Lower lobe of right lung (tissue), 2 donors: ENCODE results near the gene MAGI1. TPM values are rescaled to one million over a fixed set of nuclear protein-coding genes. Genes with fewer than 3 reads are reported as not detected.
A peak's percentile ranks its signal among the peaks of the same experiment; 100 is the strongest.

Source experiments
- ATAC-seq, 2 donors: fragments of 200-7000 bp; cut with Tn5 transposase; one replicate each; pipeline ENCODE4 v1.9.1; 2020 to 2022; ENCODE audit warnings: mild to moderate bottlenecking in 2 of 2, moderate library complexity in 2 of 2
- DNase-seq: peaks from one replicate; pipeline ENCODE4 v3.0.0-alpha.2; 2020
- H3K27ac ChIP-seq: fragments of 200-600 bp; one replicate; pipeline ENCODE4 v1.8.0; 2022
- H3K27me3 ChIP-seq: fragments of 200-600 bp; one replicate; pipeline ENCODE4 v1.8.0; 2022; ENCODE audit warnings: low read depth
- H3K36me3 ChIP-seq: fragments of 200-600 bp; one replicate; pipeline ENCODE4 v1.8.0; 2022; ENCODE audit warnings: mild to moderate bottlenecking
- H3K4me1 ChIP-seq: fragments of 200-600 bp; one replicate; pipeline ENCODE4 v1.8.0; 2022
- H3K4me3 ChIP-seq: fragments of 200-600 bp; one replicate; pipeline ENCODE4 v1.8.0; 2022; ENCODE audit warnings: mild to moderate bottlenecking
- H3K9me3 ChIP-seq: fragments of 200-600 bp; one replicate; pipeline ENCODE4 v1.8.0; 2022
- intact Hi-C: fragments of 100-400 bp; cut with DNase I; formaldehyde crosslinking; loops from one replicate; pipeline ENCODE4 v1.11.0; 2022
- total RNA-seq: library from RNA; stranded (reverse); fragmentation: NEBNext Ultra II Directional; extraction: Animal tissue kit (Norgen Biotek cat#: 25700); gene quantifications from one replicate; pipeline ENCODE4 v1.2.1, GENCODE V29; 2021
- TF ChIP-seq, protein P1 (sequence below): fragments of 200-600 bp; IDR thresholded peaks from one replicate; pipeline ENCODE4 v1.8.0; 2022; ENCODE audit warnings: antibody characterized with exemption, mild to moderate bottlenecking
- donor health status: DM: no; HTN: yes; CAD: no; lungs with severe emphysema.

MAGI1 gene
- total RNA-seq, 1 donor from 2014 or later, result 35.5 TPM

- no peaks in the 10 kb centered on the region for H3K9me3 ChIP-seq
- ATAC-seq, result no peak
Observed at GRCh38 chr3:65396078-65396477, 642.6 kb downstream of the MAGI1 start.

DNA sequence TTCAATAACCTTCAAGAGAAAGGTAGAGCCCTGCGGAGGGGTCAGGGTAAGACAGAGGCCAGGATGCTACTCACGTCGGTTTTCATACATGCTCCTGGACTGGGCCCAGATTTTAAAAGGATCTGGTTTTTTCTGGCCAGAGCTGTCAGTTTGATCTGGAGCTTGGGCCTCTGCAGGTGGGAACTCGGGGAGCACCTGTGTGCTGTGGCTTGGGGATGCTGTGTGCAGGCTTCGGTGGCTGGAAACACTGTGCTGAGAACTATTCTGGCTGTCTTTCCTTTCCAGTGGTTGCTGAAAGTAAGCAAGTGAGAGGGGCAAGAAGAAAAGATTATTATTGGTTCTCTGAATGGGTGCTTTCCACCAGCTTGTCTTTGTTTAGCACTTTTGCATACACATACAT, 647.6 kb downstream of the MAGI1 start:
- intact Hi-C loops, result no loop called here
- ATAC-seq (no peak), DNase-seq (no peak)
- H3K4me3 ChIP-seq, result no peak overlapping the region
- no peak overlapping the region for H3K27ac ChIP-seq
- H3K36me3 ChIP-seq, result peaks cover 17% of the 10 kb centered on the region
- H3K9me3 ChIP-seq, result no peaks in the 10 kb centered on the region
- H3K4me1 ChIP-seq, result no peaks in the 10 kb centered on the region
- no peaks in the 10 kb centered on the region for H3K27me3 ChIP-seq
- TF ChIP-seq, protein P1, sequence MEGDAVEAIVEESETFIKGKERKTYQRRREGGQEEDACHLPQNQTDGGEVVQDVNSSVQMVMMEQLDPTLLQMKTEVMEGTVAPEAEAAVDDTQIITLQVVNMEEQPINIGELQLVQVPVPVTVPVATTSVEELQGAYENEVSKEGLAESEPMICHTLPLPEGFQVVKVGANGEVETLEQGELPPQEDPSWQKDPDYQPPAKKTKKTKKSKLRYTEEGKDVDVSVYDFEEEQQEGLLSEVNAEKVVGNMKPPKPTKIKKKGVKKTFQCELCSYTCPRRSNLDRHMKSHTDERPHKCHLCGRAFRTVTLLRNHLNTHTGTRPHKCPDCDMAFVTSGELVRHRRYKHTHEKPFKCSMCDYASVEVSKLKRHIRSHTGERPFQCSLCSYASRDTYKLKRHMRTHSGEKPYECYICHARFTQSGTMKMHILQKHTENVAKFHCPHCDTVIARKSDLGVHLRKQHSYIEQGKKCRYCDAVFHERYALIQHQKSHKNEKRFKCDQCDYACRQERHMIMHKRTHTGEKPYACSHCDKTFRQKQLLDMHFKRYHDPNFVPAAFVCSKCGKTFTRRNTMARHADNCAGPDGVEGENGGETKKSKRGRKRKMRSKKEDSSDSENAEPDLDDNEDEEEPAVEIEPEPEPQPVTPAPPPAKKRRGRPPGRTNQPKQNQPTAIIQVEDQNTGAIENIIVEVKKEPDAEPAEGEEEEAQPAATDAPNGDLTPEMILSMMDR, result no peak

More at GRCh38 chr3:65396078-65396477, 642.6 kb downstream of the MAGI1 start:
- Histone ChIP-seq H3K4me1 (no peaks in the 10 kb centered on the region), H3K27me3 (no peaks in the 10 kb centered on the region), H3K36me3 (peaks cover 2% of the 10 kb centered on the region), H3K27ac (no peak overlapping the region), H3K4me3 (no peak overlapping the region)
- no peak for DNase-seq
- TF ChIP-seq, protein P1, result no peak
- intact Hi-C loops, result no loop called here

- Histone ChIP-seq H3K4me1 (no peaks in the 10 kb centered on the region), H3K36me3 (peaks cover 39% of the 10 kb centered on the region), H3K9me3 (no peaks in the 10 kb centered on the region), H3K27ac (no peak overlapping the region), H3K27me3 (no peaks in the 10 kb centered on the region), H3K4me3 (no peak overlapping the region)
- TF ChIP-seq, protein P1, result no peak
- intact Hi-C loops, result no loop called here
- DNase-seq (no peak), ATAC-seq (no peak)
Observed at GRCh38 chr3:65385805-65386204, 652.9 kb downstream of the MAGI1 start.

GRCh38 chr3:65381496-65382010, 657.2 kb downstream of the MAGI1 start:
- Histone ChIP-seq H3K4me1 (no peaks in the 10 kb centered on the region), H3K9me3 (no peaks in the 10 kb centered on the region), H3K4me3 (no peak overlapping the region), H3K27ac (no peak overlapping the region), H3K27me3 (no peaks in the 10 kb centered on the region), H3K36me3 (peaks cover 37% of the 10 kb centered on the region)
- DNase-seq, result no peak
- TF ChIP-seq, protein P1, result no peak
- intact Hi-C loops, result no loop called here
- ATAC-seq, result no peak

DNA sequence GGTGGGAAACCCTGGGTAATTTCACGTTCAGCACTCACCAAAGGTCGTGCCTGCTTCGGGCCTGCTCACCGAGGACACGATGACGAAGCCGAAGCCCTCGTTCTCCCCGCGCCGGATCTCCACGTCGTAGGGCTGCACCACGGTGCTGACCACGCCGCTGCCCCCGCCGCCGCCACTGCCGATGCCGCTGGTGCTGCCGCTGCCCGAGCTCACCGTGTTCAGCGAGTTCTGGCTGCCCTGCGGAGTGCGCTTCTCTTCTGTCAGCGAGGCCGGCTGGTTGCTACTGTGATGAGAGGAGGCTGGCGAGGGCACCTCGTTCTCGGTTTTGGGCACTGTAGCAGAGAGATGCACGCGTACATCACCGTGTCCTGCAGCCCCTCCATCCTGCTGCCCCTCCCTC, 659.5 kb downstream of the MAGI1 start:
- peaks cover 37% of the 10 kb centered on the region for H3K36me3 ChIP-seq
- TF ChIP-seq, protein P1, result no peak
- H3K4me1 ChIP-seq, result no peaks in the 10 kb centered on the region
- intact Hi-C loops, result no loop called here
- H3K27me3 ChIP-seq, result no peaks in the 10 kb centered on the region
- no peak overlapping the region for H3K4me3 ChIP-seq
- H3K9me3 ChIP-seq, result no peaks in the 10 kb centered on the region
- peak; percentile 40 for DNase-seq
- no peak for ATAC-seq
- H3K27ac ChIP-seq, result no peak overlapping the region
